Endothelial cell of umbilical vein (primary cell): ENCODE measurements around the gene HSPG2. TPM values are rescaled to one million over a fixed set of nuclear protein-coding genes. Genes with fewer than 3 reads are reported as not detected.

Experiments
- BruUV-seq: library from RNA; stranded (reverse); fragments of 400-500 nt; replicated peaks from 2 replicates; lab custom pipeline; 2021; lab: Mats Ljungman, UMichigan
- CTCF ChIA-PET: fragments of 300-600, 350-600 bp; sonication (Branson Sonifier 250); formaldehyde crosslinking; loops from one replicate; lab custom pipeline; 2021; ENCODE audit warnings: antibody characterized with exemption, inconsistent platforms; lab: Charles Lee
- POLR2A ChIA-PET: fragments of 300-600, 350-600 bp; sonication (Branson Sonifier 250); formaldehyde crosslinking; loops from one replicate; lab custom pipeline; 2021; ENCODE audit warnings: antibody characterized with exemption, inconsistent platforms; lab: Charles Lee
- DNase-seq: peaks from one replicate; pipeline ENCODE4 v3.0.0-alpha.2; 2011; ENCODE audit warnings: low read depth, low spot score
- FAIRE-seq: peaks from 2 replicates; lab custom pipeline; 2011; peaks lifted over from hg19 to GRCh38; lab: Jason Lieb, UNC
- H2AFZ ChIP-seq: 2 replicates; pipeline ENCODE4 v1.6.0; 2012; ENCODE audit warnings: low read depth, low read length, control low read depth, inconsistent platforms
- H3K27ac ChIP-seq: 2 replicates; pipeline ENCODE4 v1.5.1; 2011; ENCODE audit warnings: low read depth, mild to moderate bottlenecking, control low read depth, low read length, moderate library complexity; ENCODE audit not compliant: insufficient read depth
- H3K27me3 ChIP-seq, 2 experiments: 2 replicates each; pipeline versions ENCODE4 v1.6.0 to v1.6.1; 2011; ENCODE audit warnings: low read length in 2 of 2, mixed read lengths in 1 of 2; ENCODE audit not compliant: control insufficient read depth in 2 of 2, insufficient read depth in 2 of 2
- H3K36me3 ChIP-seq, 2 experiments: 2 replicates in 1 of 2; 3 replicates in 1 of 2; pipeline ENCODE4 v1.5.1; 2011; ENCODE audit warnings: low read length in 2 of 2, mild to moderate bottlenecking in 1 of 2, moderate library complexity in 1 of 2; ENCODE audit not compliant: control insufficient read depth in 2 of 2, insufficient read depth in 2 of 2; ENCODE audit errors: extremely low read depth in 1 of 2
- H3K4me1 ChIP-seq: 3 replicates; pipeline ENCODE4 v1.5.1; 2011; ENCODE audit warnings: mild to moderate bottlenecking, low read length; ENCODE audit not compliant: control insufficient read depth, insufficient read depth; ENCODE audit errors: extremely low read depth
- H3K4me2 ChIP-seq: 2 replicates; pipeline ENCODE4 v1.6.1; 2011; ENCODE audit warnings: low read length, control low read depth, mixed read lengths; ENCODE audit not compliant: insufficient read depth
- H3K4me3 ChIP-seq, 3 experiments: fragments of 200-600 bp in 1 of 3; sonication (generic), shearing (Covaris generic) in 1 of 3; replicated peaks in 1 of 3; 2 replicates each; pipeline ENCODE4 v1.5.1; 2011 to 2016; ENCODE audit warnings: control low read depth in 3 of 3, low read length in 3 of 3, mild to moderate bottlenecking in 2 of 3, inconsistent platforms in 1 of 3, low read depth in 1 of 3, moderate library complexity in 1 of 3; ENCODE audit not compliant: insufficient read depth in 1 of 3
- H3K79me2 ChIP-seq: 2 replicates; pipeline ENCODE4 v1.6.0; 2012; ENCODE audit warnings: low read length, inconsistent platforms; ENCODE audit not compliant: control insufficient read depth, insufficient read depth
- H3K9ac ChIP-seq: replicated peaks from 2 replicates; pipeline ENCODE3; 2011; ENCODE audit warnings: low read length, control low read depth; ENCODE audit not compliant: insufficient read depth; ENCODE audit errors: extremely low read depth
- H3K9me1 ChIP-seq: replicated peaks from 3 replicates; pipeline ENCODE4 v1.6.0; 2011; ENCODE audit warnings: mild to moderate bottlenecking, low read length; ENCODE audit not compliant: control insufficient read depth, insufficient read depth; ENCODE audit errors: extremely low read depth
- H3K9me3 ChIP-seq: replicated peaks from 2 replicates; pipeline ENCODE4 v1.5.1; 2012; ENCODE audit warnings: low read length, inconsistent platforms; ENCODE audit not compliant: control insufficient read depth, insufficient read depth
- H4K20me1 ChIP-seq: replicated peaks from 2 replicates; pipeline ENCODE3; 2011; ENCODE audit warnings: mild to moderate bottlenecking, low read length; ENCODE audit not compliant: control insufficient read depth, insufficient read depth; ENCODE audit errors: extremely low read depth
- CTCF ChIP-seq, 2 donors: IDR thresholded peaks; 1 replicate in 1 of 2; 2 replicates in 1 of 2; pipeline ENCODE4 v1.5.1; 2011; ENCODE audit warnings: low read length in 2 of 2, mild to moderate bottlenecking in 2 of 2, moderate library complexity in 2 of 2, control low read depth in 1 of 2, inconsistent platforms in 1 of 2, low read depth in 1 of 2; ENCODE audit not compliant: insufficient read depth in 1 of 2; ENCODE audit errors: extremely low read depth in 1 of 2
- EZH2 ChIP-seq: IDR thresholded peaks from 2 replicates; pipeline ENCODE4 v1.6.1; 2012; ENCODE audit warnings: borderline replicate concordance, low read depth, mild to moderate bottlenecking, moderate library complexity, low read length, inconsistent platforms; ENCODE audit not compliant: severe bottlenecking
- FOS ChIP-seq: IDR thresholded peaks from 2 replicates; pipeline ENCODE4 v1.6.1; 2011; ENCODE audit warnings: mild to moderate bottlenecking, low read length, moderate library complexity, borderline replicate concordance; ENCODE audit not compliant: insufficient read depth
- GATA2 ChIP-seq: IDR thresholded peaks from 2 replicates; pipeline ENCODE4 v1.7.0; 2011; ENCODE audit warnings: low read depth, mild to moderate bottlenecking, moderate library complexity, mixed read lengths, low read length; ENCODE audit not compliant: insufficient read length, insufficient read depth
- JUN ChIP-seq: IDR thresholded peaks from 2 replicates; pipeline ENCODE4 v1.6.1; 2011; ENCODE audit warnings: borderline replicate concordance, low read depth; ENCODE audit not compliant: insufficient read length, insufficient read depth
- MAX ChIP-seq: IDR thresholded peaks from 2 replicates; pipeline ENCODE4 v1.6.1; 2011; ENCODE audit not compliant: insufficient read depth, insufficient read length
- MYC ChIP-seq: IDR thresholded peaks from one replicate; pipeline ENCODE4 v1.6.1; 2011; ENCODE audit warnings: mild to moderate bottlenecking, low read depth, low read length
- POLR2A ChIP-seq: IDR thresholded peaks from 2 replicates; pipeline ENCODE4 v1.6.1; 2012; ENCODE audit warnings: low read depth, mild to moderate bottlenecking, control low read depth, low read length
- POLR2AphosphoS5 ChIP-seq: IDR thresholded peaks from 2 replicates; pipeline ENCODE4 v1.6.1; 2012; ENCODE audit warnings: low read depth, mild to moderate bottlenecking, control low read depth, low read length, moderate library complexity; ENCODE audit not compliant: insufficient read depth
- dilution Hi-C: fragments of 300-500 bp; cut with MboI; formaldehyde crosslinking; loops from one replicate; pipeline ENCODE4 v1.15.0; 2019; ENCODE audit warnings: low sequenced_read_pairs; ENCODE audit not compliant: extremely low pct_ligation_motif_present
- intact Hi-C: fragments of 100-400 bp; cut with micrococcal nuclease; formaldehyde crosslinking; loops from one replicate; pipeline ENCODE4 v1.10.0; 2022
- polyA plus RNA-seq, 4 experiments: library from polyadenylated mRNA; depleted of rRNA in 3 of 4; stranded (reverse) in 3 of 4; unstranded in 1 of 4; fragments of >200 nt; gene quantifications; 2 replicates each; pipeline versions ENCODE4 v1.2.1 to v1.2.3, GENCODE V29; 2011 to 2012; ENCODE audit warnings: missing spikeins in 1 of 4
- total RNA-seq: library from RNA; stranded (reverse); gene quantifications from 2 replicates; pipeline ENCODE4 v1.2.3, GENCODE V29; 2021

Gene HSPG2
- total and polyA plus RNA-seq, 2 donors (not counting 3 experiments of a cell fraction or from before 2014, with no cell fraction given), result 734 to 3,499 TPM

- Histone ChIP-seq H3K4me3 (no peak overlapping the region), H3K9me1 (no peaks in the 10 kb centered on the region), H3K4me2 (no peak overlapping the region), H3K9ac (no peak overlapping the region), H3K4me1 (no peaks in the 10 kb centered on the region), H4K20me1 (no peaks in the 10 kb centered on the region), H3K27me3 (no peaks in the 10 kb centered on the region), H2AFZ (no peak overlapping the region), H3K79me2 (peaks cover 75% of the 10 kb centered on the region), H3K27ac (no peak overlapping the region), H3K36me3 (peaks cover 77 to 90% of the 10 kb centered on the region in 2 experiments), H3K9me3 (no peaks in the 10 kb centered on the region)
- FAIRE-seq (peak; percentile 12), DNase-seq (no peak)
- no TSS peak for BruUV-seq
- TF ChIP-seq POLR2AphosphoS5, result peak; percentile 70
- no peak for TF ChIP-seq CTCF (IDR thresholded peaks at IDR 0.05; ENCODE audit: extremely low read depth in 1 of 2, insufficient read depth in 1 of 2, low read depth in 1 of 2, low read length in 2 of 2)
- no peak for TF ChIP-seq GATA2
- peak; percentile 57 for TF ChIP-seq POLR2A
- TF ChIP-seq MAX, result no peak
- TF ChIP-seq MYC, result no peak
- TF ChIP-seq JUN, result no peak
- no peak for TF ChIP-seq FOS
- TF ChIP-seq EZH2, result no peak
- intact Hi-C loops (no loop called here), dilution Hi-C loops (no loop called here)
- ChIA-PET POLR2A (no interaction called here), CTCF (no interaction called here)
Measured at GRCh38 chr1:21878840-21879478, 58.2 kb downstream of the HSPG2 start.
